ENCODE measurements around the gene RELA. TPM values are rescaled to one million over a fixed set of nuclear protein-coding genes. Genes with fewer than 3 reads are reported as not detected.

The RELA gene
- total RNA-seq: 10 to 100 TPM; 51.8 to 98.4 TPM

DNA sequence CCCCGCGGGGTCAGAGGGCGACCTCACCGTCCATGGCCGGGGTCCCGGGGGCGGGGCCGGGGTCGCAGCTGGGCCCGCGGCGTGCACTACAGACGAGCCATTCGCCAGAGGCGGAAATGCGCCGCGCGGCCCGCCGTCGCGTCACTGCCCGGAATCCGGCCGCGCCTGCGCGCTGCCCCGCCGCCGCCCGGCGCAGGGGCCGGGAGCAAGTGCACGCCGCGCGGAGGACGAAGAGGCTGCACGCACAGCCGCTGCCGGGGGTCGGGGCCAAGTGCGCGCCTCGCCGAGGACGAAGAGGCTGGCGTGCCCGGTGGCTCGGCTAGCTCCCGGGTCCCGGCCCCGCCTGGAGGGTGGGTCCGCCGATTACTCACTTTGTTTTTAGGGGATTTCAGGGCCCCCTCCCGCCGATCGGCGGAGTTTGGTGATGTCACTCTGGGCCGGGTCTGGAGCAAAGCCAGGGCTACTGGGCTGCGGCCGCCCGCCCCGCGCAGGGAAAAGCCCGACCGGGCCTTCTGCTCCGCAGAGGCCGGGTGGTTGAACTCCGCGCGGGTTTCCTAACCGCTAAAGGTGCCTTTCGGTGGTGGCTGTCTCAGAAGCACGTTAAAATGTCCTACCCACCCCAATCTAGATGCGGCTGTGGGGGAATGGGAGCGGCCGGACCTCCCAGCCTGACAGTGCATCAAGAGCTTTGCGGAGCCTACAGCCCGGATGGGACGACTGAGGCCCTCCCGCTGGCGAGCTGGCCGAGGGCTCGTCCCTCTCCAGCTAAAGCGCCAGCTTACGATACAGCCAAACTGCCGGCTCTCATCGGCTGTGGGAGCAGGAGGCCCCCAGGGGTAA is at the start of gene RELA:
Gene RELA (minus strand): TSS at position 118 of the 840 bp plus-strand sequence. CDS start 84 bp downstream, at position 34.
- TF ChIP-seq POLR2A (IDR thresholded peaks at IDR 0.05): peak; percentile 92
- TF ChIP-seq, protein P1, sequence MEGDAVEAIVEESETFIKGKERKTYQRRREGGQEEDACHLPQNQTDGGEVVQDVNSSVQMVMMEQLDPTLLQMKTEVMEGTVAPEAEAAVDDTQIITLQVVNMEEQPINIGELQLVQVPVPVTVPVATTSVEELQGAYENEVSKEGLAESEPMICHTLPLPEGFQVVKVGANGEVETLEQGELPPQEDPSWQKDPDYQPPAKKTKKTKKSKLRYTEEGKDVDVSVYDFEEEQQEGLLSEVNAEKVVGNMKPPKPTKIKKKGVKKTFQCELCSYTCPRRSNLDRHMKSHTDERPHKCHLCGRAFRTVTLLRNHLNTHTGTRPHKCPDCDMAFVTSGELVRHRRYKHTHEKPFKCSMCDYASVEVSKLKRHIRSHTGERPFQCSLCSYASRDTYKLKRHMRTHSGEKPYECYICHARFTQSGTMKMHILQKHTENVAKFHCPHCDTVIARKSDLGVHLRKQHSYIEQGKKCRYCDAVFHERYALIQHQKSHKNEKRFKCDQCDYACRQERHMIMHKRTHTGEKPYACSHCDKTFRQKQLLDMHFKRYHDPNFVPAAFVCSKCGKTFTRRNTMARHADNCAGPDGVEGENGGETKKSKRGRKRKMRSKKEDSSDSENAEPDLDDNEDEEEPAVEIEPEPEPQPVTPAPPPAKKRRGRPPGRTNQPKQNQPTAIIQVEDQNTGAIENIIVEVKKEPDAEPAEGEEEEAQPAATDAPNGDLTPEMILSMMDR (IDR thresholded peaks at IDR 0.05): peak in 2 of 4 experiments; percentile 34 to 48
- TF ChIP-seq POLR2AphosphoS5 (IDR thresholded peaks at IDR 0.05): peak; percentile 87
- Histone ChIP-seq H3K27ac (peak within 1 kb of the TSS; percentile 98 to 99), H3K4me3 (peak within 1 kb of the TSS; percentile 97 to 100), H3K4me1 (replicated peaks) (peaks cover 15% of the 10 kb centered on the region), H3K9me3 (no peaks in the 10 kb centered on the region), H3K36me3 (peaks cover 12 to 15% of the 10 kb centered on the region in 2 donors), H3K27me3 (replicated peaks; ENCODE audit: insufficient read depth) (no peaks in the 10 kb centered on the region)
- DNase-seq (ENCODE audit: low spot score): peak; percentile 92
- intact Hi-C loops (cut with DNase I): loop anchor here (5.0 kb wide), 1 partner anchor 86 kb away; the partner anchor contains the start of gene EHBP1L1
- WGBS: 0% methylated on average over 34 of the region's 91 CpGs

DNA sequence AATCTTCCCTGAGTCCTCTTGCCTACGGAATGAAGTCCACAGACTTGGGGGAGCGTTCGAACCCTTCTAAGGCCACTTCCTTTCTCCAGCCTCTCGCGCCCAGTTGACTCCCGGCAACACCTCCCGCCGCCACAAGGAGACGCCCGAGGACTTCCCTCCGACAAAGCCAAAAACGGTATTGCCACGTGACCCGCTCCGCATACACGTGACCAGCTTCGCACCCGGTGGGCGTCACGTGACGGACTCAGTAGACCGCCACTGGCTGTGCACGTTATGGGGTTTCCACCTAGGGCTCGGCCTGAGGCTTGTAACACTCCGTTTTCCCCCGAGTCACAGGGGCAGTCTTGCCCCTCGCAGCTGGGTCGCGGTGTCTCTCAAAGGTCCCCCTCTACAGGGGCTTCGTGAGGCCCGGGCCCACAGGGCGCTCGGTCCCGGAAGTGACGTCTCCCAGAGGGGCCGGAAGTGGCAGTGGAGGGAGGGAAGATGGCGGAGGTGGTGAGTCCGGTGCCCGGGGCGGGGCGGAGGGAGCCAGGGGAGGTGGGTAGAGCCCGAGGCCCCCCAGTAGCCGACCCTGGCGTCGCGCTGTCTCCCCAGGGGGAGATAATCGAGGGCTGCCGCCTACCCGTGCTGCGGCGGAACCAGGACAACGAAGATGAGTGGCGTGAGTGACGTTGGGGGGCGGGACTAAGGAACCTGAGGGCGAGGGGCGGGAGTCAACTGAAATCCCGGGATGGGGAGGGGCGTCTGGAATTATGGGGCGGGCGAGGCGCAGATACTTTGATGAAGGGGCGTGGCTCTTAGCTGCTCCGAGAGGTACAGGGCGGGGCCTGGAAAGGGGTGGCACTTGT is 49.3 kb upstream of the RELA start, which contains the start of gene KAT5:
Gene KAT5 (plus strand): TSS at position 468 of the 848 bp plus-strand sequence. CDS start 16 bp downstream, at position 484.
- Histone ChIP-seq H3K36me3 (peaks cover 10 to 23% of the 10 kb centered on the region in 2 donors), H3K4me3 (peak within 1 kb of the TSS; percentile 48 to 72), H3K9me3 (no peaks in the 10 kb centered on the region), H3K4me1 (replicated peaks) (peaks cover 3% of the 10 kb centered on the region), H3K27me3 (replicated peaks; ENCODE audit: insufficient read depth) (no peaks in the 10 kb centered on the region), H3K27ac (peak within 1 kb of the TSS; percentile 96 to 99)
- intact Hi-C loops (cut with DNase I): loop anchor here (2.0 to 5.0 kb wide), 2 partner anchors 70 to 107 kb away; partner anchors contain the start of gene AP5B1
- DNase-seq (ENCODE audit: low spot score): peak; percentile 98
- under 1% methylated on average over 65 of the region's 65 CpGs for WGBS
- peak; percentile 97 for TF ChIP-seq POLR2AphosphoS5 (IDR thresholded peaks at IDR 0.05)
- TF ChIP-seq, protein P1 (IDR thresholded peaks at IDR 0.05): peak; percentile 99 to 100 (median 100)
- TF ChIP-seq POLR2A (IDR thresholded peaks at IDR 0.05): peak; percentile 49

DNA sequence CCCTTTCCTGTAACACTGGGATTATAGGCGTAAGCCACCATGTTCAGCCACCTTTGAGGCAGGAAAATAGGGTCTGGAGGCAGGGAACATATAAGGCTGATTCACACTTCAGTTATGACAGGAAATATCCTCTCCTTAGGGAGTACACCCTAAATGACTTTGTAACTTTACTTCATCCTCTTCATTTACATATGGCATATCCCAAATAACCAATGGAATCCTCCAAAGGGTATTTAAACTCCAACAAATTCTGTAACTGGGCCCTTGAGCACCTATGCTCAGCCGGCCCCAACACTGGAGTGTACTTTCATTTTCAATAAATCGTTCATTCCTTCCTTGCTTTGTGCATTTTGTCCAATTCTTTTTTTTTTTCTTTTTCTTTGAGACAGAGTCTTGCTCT is 47.7 kb upstream of the RELA start:
- Histone ChIP-seq H3K4me1 (replicated peaks) (peaks cover 3% of the 10 kb centered on the region), H3K36me3 (peaks cover 8 to 17% of the 10 kb centered on the region in 2 donors), H3K4me3 (no peak overlapping the region), H3K9me3 (no peaks in the 10 kb centered on the region), H3K27me3 (replicated peaks; ENCODE audit: insufficient read depth) (no peaks in the 10 kb centered on the region), H3K27ac (no peak overlapping the region)
- 96% methylated on average over 3 of the region's 3 CpGs for WGBS
- no peak for DNase-seq (ENCODE audit: low spot score)
- intact Hi-C loops (cut with DNase I): loop anchor here (5.0 kb wide), 1 partner anchor 72 kb away; the partner anchor contains the start of gene AP5B1
- no peak for TF ChIP-seq POLR2AphosphoS5 (IDR thresholded peaks at IDR 0.05)
- TF ChIP-seq, protein P1 (IDR thresholded peaks at IDR 0.05): no peak
- TF ChIP-seq POLR2A (IDR thresholded peaks at IDR 0.05): no peak

DNA sequence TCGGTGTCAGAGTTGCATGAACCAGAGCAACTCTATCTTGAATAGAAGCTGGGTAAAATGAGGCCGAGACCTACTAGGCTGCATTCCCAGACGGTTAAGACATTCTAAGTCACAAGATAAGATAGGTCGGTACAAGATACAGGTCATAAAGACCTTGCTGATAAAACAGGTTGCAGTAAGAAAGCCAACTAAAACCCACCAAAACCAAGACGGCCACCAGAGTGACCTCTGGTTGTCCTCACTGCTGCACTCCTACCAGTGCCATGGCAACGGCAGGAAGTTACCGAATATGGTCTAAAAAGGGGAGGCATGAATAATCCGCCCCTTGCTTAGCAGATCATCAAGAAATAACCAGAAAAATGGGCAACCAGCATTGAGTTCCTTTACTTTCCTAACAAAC is 46.9 kb upstream of the RELA start:
- TF ChIP-seq POLR2AphosphoS5 (IDR thresholded peaks at IDR 0.05) (no peak), POLR2A (IDR thresholded peaks at IDR 0.05) (no peak)
- TF ChIP-seq, protein P1 (IDR thresholded peaks at IDR 0.05): no peak

More for the DNA sequence above, 46.9 kb upstream of the RELA start:
- 62% methylated on average over 8 of the region's 8 CpGs for WGBS
- Histone ChIP-seq H3K27ac (no peak overlapping the region), H3K4me3 (no peak overlapping the region), H3K4me1 (replicated peaks) (peaks cover 3% of the 10 kb centered on the region), H3K9me3 (no peaks in the 10 kb centered on the region), H3K36me3 (peaks cover 3 to 11% of the 10 kb centered on the region in 2 donors), H3K27me3 (replicated peaks; ENCODE audit: insufficient read depth) (no peaks in the 10 kb centered on the region)
- intact Hi-C loops (cut with DNase I): loop anchor here (5.0 to 10.0 kb wide), 3 partner anchors 73 to 275 kb away; partner anchors contain the start of genes AP5B1 and SNX32
- DNase-seq (ENCODE audit: low spot score): no peak

All from prostate gland (tissue), 2 donors.